SK-N-SH treated with all-trans-retinoic acid at 6 μM for 48 hours (cell line): ENCODE data around the gene STT3B.

Source experiments
- ARNTL ChIP-seq: fragments of 450-650 bp; formaldehyde crosslinking; IDR thresholded peaks from 2 replicates; pipeline ENCODE4 v1.5.0; 2020; ENCODE audit warnings: low read depth, mild to moderate bottlenecking, moderate library complexity, borderline replicate concordance
- CSDC2 ChIP-seq: fragments of 250-450 bp; sonication (Bioruptor Pico); IDR thresholded peaks from 2 replicates; pipeline ENCODE4 v1.5.0; 2020; ENCODE audit warnings: mild to moderate bottlenecking, moderate library complexity
- GLIS3 ChIP-seq: fragments of 250-450 bp; sonication (Bioruptor Pico); IDR thresholded peaks from 2 replicates; pipeline ENCODE4 v1.5.0; 2020; ENCODE audit warnings: mild to moderate bottlenecking, moderate library complexity
- RARB ChIP-seq: fragments of 250-450 bp; sonication (Bioruptor Pico); IDR thresholded peaks from 2 replicates; pipeline ENCODE4 v1.8.0; 2021; ENCODE audit warnings: mild to moderate bottlenecking, moderate library complexity
- SNAI2 ChIP-seq: fragments of 250-450 bp; sonication (Bioruptor Pico); IDR thresholded peaks from 2 replicates; pipeline ENCODE4 v1.5.0; 2020; ENCODE audit warnings: mild to moderate bottlenecking, moderate library complexity
- TCF4 ChIP-seq: fragments of 250-450 bp; sonication (Bioruptor Pico); IDR thresholded peaks from 2 replicates; pipeline ENCODE4 v1.8.0; 2021; ENCODE audit warnings: mild to moderate bottlenecking, moderate library complexity, borderline replicate concordance
- ZFP3 ChIP-seq: fragments of 250-450 bp; sonication (Bioruptor Pico); IDR thresholded peaks from 2 replicates; pipeline ENCODE4 v1.5.0; 2020; ENCODE audit warnings: mild to moderate bottlenecking, moderate library complexity
- ZFP30 ChIP-seq: fragments of 450-650 bp; formaldehyde crosslinking; IDR thresholded peaks from 2 replicates; pipeline ENCODE4 v1.5.0; 2022; ENCODE audit warnings: mild to moderate bottlenecking, moderate library complexity
- TF ChIP-seq, protein P1 (sequence below): fragments of 250-450 bp; sonication (Bioruptor Pico); IDR thresholded peaks from 2 replicates; pipeline ENCODE4 v1.5.0; 2020; ENCODE audit warnings: mild to moderate bottlenecking, moderate library complexity
- TF ChIP-seq, protein P2 (sequence below): fragments of 250-450 bp; sonication (Bioruptor Pico); IDR thresholded peaks from 2 replicates; pipeline ENCODE4 v1.8.0; 2020; ENCODE audit warnings: mild to moderate bottlenecking, moderate library complexity, borderline replicate concordance
- TF ChIP-seq, protein P3 (sequence below): fragments of 250-450 bp; sonication (Bioruptor Pico); IDR thresholded peaks from 2 replicates; pipeline ENCODE4 v1.5.1; 2021; ENCODE audit warnings: mild to moderate bottlenecking, moderate library complexity
- TF ChIP-seq, protein P4 (sequence below): fragments of 250-450 bp; sonication (Bioruptor Pico); IDR thresholded peaks from 2 replicates; pipeline ENCODE4 v1.5.1; 2020; ENCODE audit warnings: low read depth, mild to moderate bottlenecking, moderate library complexity

DNA sequence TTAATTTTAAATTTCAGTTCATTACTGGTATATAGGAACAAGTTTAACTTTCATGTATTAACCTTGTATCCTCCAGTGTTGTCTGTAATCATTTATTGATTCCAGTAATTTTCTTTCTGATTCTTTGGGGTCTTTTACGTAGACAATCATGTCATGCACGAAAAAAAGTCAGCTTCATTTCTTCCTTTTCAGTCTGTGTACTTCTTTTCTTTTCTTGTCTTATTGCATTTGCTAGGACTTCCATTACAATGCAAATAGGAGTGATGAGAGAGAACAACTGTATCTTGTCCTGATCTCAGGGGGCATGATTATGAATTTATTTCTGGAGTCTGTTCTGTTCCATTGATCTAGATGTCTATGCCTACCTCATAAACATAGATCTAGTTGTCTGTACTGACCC, 56.5 kb downstream of the STT3B start:
- TF ChIP-seq, protein P1, sequence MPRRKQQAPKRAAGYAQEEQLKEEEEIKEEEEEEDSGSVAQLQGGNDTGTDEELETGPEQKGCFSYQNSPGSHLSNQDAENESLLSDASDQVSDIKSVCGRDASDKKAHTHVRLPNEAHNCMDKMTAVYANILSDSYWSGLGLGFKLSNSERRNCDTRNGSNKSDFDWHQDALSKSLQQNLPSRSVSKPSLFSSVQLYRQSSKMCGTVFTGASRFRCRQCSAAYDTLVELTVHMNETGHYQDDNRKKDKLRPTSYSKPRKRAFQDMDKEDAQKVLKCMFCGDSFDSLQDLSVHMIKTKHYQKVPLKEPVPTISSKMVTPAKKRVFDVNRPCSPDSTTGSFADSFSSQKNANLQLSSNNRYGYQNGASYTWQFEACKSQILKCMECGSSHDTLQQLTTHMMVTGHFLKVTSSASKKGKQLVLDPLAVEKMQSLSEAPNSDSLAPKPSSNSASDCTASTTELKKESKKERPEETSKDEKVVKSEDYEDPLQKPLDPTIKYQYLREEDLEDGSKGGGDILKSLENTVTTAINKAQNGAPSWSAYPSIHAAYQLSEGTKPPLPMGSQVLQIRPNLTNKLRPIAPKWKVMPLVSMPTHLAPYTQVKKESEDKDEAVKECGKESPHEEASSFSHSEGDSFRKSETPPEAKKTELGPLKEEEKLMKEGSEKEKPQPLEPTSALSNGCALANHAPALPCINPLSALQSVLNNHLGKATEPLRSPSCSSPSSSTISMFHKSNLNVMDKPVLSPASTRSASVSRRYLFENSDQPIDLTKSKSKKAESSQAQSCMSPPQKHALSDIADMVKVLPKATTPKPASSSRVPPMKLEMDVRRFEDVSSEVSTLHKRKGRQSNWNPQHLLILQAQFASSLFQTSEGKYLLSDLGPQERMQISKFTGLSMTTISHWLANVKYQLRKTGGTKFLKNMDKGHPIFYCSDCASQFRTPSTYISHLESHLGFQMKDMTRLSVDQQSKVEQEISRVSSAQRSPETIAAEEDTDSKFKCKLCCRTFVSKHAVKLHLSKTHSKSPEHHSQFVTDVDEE, result no peak
- TF ChIP-seq RARB (CRISPR knock-in tag), result no peak
- no peak for TF ChIP-seq CSDC2 (CRISPR knock-in tag)
- no peak for TF ChIP-seq ZFP3 (CRISPR knock-in tag)
- no peak for TF ChIP-seq ZFP30
- TF ChIP-seq GLIS3, result no peak
- TF ChIP-seq, protein P2, sequence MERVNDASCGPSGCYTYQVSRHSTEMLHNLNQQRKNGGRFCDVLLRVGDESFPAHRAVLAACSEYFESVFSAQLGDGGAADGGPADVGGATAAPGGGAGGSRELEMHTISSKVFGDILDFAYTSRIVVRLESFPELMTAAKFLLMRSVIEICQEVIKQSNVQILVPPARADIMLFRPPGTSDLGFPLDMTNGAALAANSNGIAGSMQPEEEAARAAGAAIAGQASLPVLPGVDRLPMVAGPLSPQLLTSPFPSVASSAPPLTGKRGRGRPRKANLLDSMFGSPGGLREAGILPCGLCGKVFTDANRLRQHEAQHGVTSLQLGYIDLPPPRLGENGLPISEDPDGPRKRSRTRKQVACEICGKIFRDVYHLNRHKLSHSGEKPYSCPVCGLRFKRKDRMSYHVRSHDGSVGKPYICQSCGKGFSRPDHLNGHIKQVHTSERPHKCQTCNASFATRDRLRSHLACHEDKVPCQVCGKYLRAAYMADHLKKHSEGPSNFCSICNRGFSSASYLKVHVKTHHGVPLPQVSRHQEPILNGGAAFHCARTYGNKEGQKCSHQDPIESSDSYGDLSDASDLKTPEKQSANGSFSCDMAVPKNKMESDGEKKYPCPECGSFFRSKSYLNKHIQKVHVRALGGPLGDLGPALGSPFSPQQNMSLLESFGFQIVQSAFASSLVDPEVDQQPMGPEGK (CRISPR knock-in tag), result no peak
- TF ChIP-seq, protein P3, sequence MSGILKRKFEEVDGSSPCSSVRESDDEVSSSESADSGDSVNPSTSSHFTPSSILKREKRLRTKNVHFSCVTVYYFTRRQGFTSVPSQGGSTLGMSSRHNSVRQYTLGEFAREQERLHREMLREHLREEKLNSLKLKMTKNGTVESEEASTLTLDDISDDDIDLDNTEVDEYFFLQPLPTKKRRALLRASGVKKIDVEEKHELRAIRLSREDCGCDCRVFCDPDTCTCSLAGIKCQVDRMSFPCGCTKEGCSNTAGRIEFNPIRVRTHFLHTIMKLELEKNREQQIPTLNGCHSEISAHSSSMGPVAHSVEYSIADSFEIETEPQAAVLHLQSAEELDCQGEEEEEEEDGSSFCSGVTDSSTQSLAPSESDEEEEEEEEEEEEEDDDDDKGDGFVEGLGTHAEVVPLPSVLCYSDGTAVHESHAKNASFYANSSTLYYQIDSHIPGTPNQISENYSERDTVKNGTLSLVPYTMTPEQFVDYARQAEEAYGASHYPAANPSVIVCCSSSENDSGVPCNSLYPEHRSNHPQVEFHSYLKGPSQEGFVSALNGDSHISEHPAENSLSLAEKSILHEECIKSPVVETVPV (CRISPR knock-in tag), result no peak
- no peak for TF ChIP-seq ARNTL (CRISPR knock-in tag)
- TF ChIP-seq, protein P4, sequence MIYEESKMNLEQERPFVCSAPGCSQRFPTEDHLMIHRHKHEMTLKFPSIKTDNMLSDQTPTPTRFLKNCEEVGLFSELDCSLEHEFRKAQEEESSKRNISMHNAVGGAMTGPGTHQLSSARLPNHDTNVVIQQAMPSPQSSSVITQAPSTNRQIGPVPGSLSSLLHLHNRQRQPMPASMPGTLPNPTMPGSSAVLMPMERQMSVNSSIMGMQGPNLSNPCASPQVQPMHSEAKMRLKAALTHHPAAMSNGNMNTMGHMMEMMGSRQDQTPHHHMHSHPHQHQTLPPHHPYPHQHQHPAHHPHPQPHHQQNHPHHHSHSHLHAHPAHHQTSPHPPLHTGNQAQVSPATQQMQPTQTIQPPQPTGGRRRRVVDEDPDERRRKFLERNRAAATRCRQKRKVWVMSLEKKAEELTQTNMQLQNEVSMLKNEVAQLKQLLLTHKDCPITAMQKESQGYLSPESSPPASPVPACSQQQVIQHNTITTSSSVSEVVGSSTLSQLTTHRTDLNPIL, result no peak
- TF ChIP-seq TCF4 (CRISPR knock-in tag), result no peak
- no peak for TF ChIP-seq SNAI2
